Measurements from ENCODE around the gene FIGN. TPM values are rescaled to one million over a fixed set of nuclear protein-coding genes. Genes with fewer than 3 reads are reported as not detected.

FIGN gene
- total and polyA plus RNA-seq, 2 of the 8 experiments (the other 6 are each of a cell fraction or from before 2014, with no cell fraction given) = 5.0 to 22.8 TPM

DNA sequence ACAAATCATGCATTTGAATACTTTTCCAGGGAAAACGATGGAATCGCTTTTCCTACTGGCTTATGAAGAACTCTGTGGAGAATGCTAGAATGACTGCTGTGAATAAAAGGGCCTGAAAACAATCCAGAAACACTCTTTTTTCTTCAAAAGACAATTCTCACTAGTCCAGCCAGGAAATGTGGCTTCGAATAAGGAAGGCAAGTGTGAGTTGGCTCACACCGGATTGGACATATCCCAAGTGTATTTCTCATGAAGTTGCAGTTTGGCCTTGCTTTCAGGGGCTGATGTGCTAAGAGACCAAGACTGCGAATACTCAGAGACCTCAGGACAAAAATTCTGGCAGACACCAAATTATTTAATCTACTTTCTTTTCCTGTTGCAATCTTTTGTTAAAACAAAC, 54.1 kb downstream of the FIGN start:
- peaks cover 0 to 26% of the 10 kb centered on the region in 2 experiments; a peak in 3 of 4 replicates for H3K79me2 ChIP-seq (ENCODE audit: control insufficient read depth in 1 of 2, insufficient read depth in 2 of 2, low read length in 2 of 2)
- no peak overlapping the region for H2BK15ac ChIP-seq (ENCODE audit: low read length)
- peaks cover 0 to 2% of the 10 kb centered on the region in 2 experiments for H4K20me1 ChIP-seq (replicated peaks in 1 of 2; ENCODE audit: control insufficient read depth in 1 of 2, insufficient read depth in 2 of 2, low read length in 2 of 2)
- no peak for FAIRE-seq
- 82% methylated on average over 5 of the region's 5 CpGs; no CpG with 5 or more reads in 1 of the 2 experiments for WGBS, 2 experiments (ENCODE audit: extremely low coverage in 1 of 2, insufficient coverage in 1 of 2, insufficient read length in 1 of 2, insufficient replicate concordance in 2 of 2, low coverage in 1 of 2, low lambda C conversion rate in 2 of 2, missing lambda C conversion rate in 1 of 2)
- H2AK5ac ChIP-seq (ENCODE audit: low read depth, low read length) = no peak overlapping the region
- no peak overlapping the region for H2BK5ac ChIP-seq (ENCODE audit: low read depth, low read length)
- H3K9ac ChIP-seq (replicated peaks in 1 of 4; ENCODE audit: extremely low read depth in 1 of 4, low read depth in 3 of 4, low read length in 3 of 4) = no peak overlapping the region
- H3K79me1 ChIP-seq (ENCODE audit: low read depth, low read length) = 0 out of 2 replicates have a peak, but pooled peaks cover 2% of the 10 kb centered on the region
- no peak overlapping the region for H3K27ac ChIP-seq (ENCODE audit: low read depth, low read length)
- H3K4ac ChIP-seq (replicated peaks; ENCODE audit: insufficient read length, low read depth, low read length) = no peak overlapping the region
- no peak overlapping the region for H4K91ac ChIP-seq (replicated peaks; ENCODE audit: insufficient read length, low read length)
- no peak overlapping the region for H4K5ac ChIP-seq (ENCODE audit: insufficient read length, low read depth, low read length)
- no peak overlapping the region for H3K4me2 ChIP-seq (ENCODE audit: insufficient read depth in 1 of 2, low read depth in 2 of 2, low read length in 2 of 2)
- H2BK120ac ChIP-seq (replicated peaks; ENCODE audit: low read depth, low read length) = no peak overlapping the region
- ChIA-PET POLR2A (ENCODE audit: partially characterized antibody) (no interaction called here), CTCF (ENCODE audit: partially characterized antibody) (no interaction called here)
- H3K18ac ChIP-seq (ENCODE audit: extremely low read depth, low read length) = no peak overlapping the region
- no peak overlapping the region for H3K56ac ChIP-seq (replicated peaks; ENCODE audit: insufficient read length, low read depth, low read length)
- no peak overlapping the region for H2BK20ac ChIP-seq (ENCODE audit: low read length)
- H2AFZ ChIP-seq (ENCODE audit: low read length) = no peak overlapping the region
- H3K23ac ChIP-seq (ENCODE audit: insufficient read length) = no peak overlapping the region
- H3K27me3 ChIP-seq (replicated peaks in 1 of 4; ENCODE audit: control insufficient read depth in 3 of 4, extremely low read depth in 1 of 4, insufficient read depth in 3 of 4, low read length in 3 of 4) = no peaks in the 10 kb centered on the region
- no peak overlapping the region for H2BK12ac ChIP-seq (ENCODE audit: low read depth, low read length)
- H3K36me3 ChIP-seq (ENCODE audit: control insufficient read depth in 2 of 4, insufficient read depth in 4 of 4, low read length in 3 of 4) = no peaks in the 10 kb centered on the region
- no peak overlapping the region for H3K4me3 ChIP-seq (ENCODE audit: extremely low read depth in 1 of 4, insufficient read depth in 2 of 4, low read depth in 3 of 4, low read length in 4 of 4)
- no peak for DNase-seq (ENCODE audit: low read depth in 1 of 2, low spot score in 2 of 2)
- no peaks in the 10 kb centered on the region for H3K23me2 ChIP-seq (ENCODE audit: low read depth, low read length)
- H3K14ac ChIP-seq (ENCODE audit: insufficient read length) = no peak overlapping the region
- no peak overlapping the region for H4K8ac ChIP-seq (ENCODE audit: extremely low read depth, insufficient read depth, low read length)
- H3K9me3 ChIP-seq (ENCODE audit: insufficient read depth in 2 of 2, low read depth in 1 of 2, low read length in 1 of 2) = no peaks in the 10 kb centered on the region
- no peaks in the 10 kb centered on the region; a peak in 1 of 7 replicates for H3K4me1 ChIP-seq (replicated peaks in 1 of 4; ENCODE audit: control insufficient read depth in 3 of 4, insufficient read depth in 4 of 4, low read length in 3 of 4)
- TF ChIP-seq CTCF (IDR thresholded peaks at IDR 0.05; ENCODE audit: control extremely low read depth in 1 of 3, insufficient read depth in 1 of 3, low read depth in 1 of 3, low read length in 3 of 3) (no peak), JUN (IDR thresholded peaks at IDR 0.05; ENCODE audit: low read depth, low read length) (no peak), YY1 (IDR thresholded peaks at IDR 0.05; ENCODE audit: low read depth, low read length) (no peak), CHD1 (IDR thresholded peaks at IDR 0.05; ENCODE audit: low read depth, low read length) (no peak), MAFK (IDR thresholded peaks at IDR 0.05; ENCODE audit: low read depth, low read length) (no peak), ZNF274 (IDR thresholded peaks at IDR 0.05; ENCODE audit: borderline replicate concordance, extremely low read depth, low read length) (no peak), RNF2 (IDR thresholded peaks at IDR 0.05; ENCODE audit: borderline replicate concordance, low read depth, low read length, missing control alignments, poor library complexity, severe bottlenecking) (no peak), POLR2A (IDR thresholded peaks at IDR 0.05; ENCODE audit: control extremely low read depth in 1 of 2, low read depth in 2 of 2, low read length in 2 of 2) (no peak), BACH1 (IDR thresholded peaks at IDR 0.05; ENCODE audit: low read length) (no peak)

Data from H1 (cell line).